ENCODE data around the gene GALNTL6.

The GALNTL6 gene

GRCh38 chr4:172997856-172998255 lies 1184.7 kb downstream of the GALNTL6 start:
- DNase-seq (ENCODE audit: low read depth), result no peak
- TF ChIP-seq, protein P1, sequence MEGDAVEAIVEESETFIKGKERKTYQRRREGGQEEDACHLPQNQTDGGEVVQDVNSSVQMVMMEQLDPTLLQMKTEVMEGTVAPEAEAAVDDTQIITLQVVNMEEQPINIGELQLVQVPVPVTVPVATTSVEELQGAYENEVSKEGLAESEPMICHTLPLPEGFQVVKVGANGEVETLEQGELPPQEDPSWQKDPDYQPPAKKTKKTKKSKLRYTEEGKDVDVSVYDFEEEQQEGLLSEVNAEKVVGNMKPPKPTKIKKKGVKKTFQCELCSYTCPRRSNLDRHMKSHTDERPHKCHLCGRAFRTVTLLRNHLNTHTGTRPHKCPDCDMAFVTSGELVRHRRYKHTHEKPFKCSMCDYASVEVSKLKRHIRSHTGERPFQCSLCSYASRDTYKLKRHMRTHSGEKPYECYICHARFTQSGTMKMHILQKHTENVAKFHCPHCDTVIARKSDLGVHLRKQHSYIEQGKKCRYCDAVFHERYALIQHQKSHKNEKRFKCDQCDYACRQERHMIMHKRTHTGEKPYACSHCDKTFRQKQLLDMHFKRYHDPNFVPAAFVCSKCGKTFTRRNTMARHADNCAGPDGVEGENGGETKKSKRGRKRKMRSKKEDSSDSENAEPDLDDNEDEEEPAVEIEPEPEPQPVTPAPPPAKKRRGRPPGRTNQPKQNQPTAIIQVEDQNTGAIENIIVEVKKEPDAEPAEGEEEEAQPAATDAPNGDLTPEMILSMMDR (IDR thresholded peaks at IDR 0.05; ENCODE audit: control insufficient read depth, insufficient read depth, low read depth, low read length, missing control alignments), result no peak
- no peak overlapping the region for H3K4me3 ChIP-seq (ENCODE audit: control insufficient read depth, low read depth, low read length)

- no peak overlapping the region for H3K4me3 ChIP-seq (ENCODE audit: control insufficient read depth, low read depth, low read length)
- no peak for DNase-seq (ENCODE audit: low read depth)
- TF ChIP-seq, protein P1 (IDR thresholded peaks at IDR 0.05; ENCODE audit: control insufficient read depth, insufficient read depth, low read depth, low read length, missing control alignments), result no peak
Observed at GRCh38 chr4:172998527-172999469, 1185.6 kb downstream of the GALNTL6 start.

GRCh38 chr4:173001571-173001970 lies 1188.4 kb downstream of the GALNTL6 start:
- TF ChIP-seq, protein P1 (IDR thresholded peaks at IDR 0.05; ENCODE audit: control insufficient read depth, insufficient read depth, low read depth, low read length, missing control alignments), result no peak
- H3K4me3 ChIP-seq (ENCODE audit: control insufficient read depth, low read depth, low read length), result no peak overlapping the region
- no peak for DNase-seq (ENCODE audit: low read depth)

- H3K4me3 ChIP-seq (ENCODE audit: control insufficient read depth, low read depth, low read length), result no peak overlapping the region
- DNase-seq (ENCODE audit: low read depth), result no peak
- TF ChIP-seq, protein P1 (IDR thresholded peaks at IDR 0.05; ENCODE audit: control insufficient read depth, insufficient read depth, low read depth, low read length, missing control alignments), result no peak
Observed at GRCh38 chr4:173002830-173003561, 1189.8 kb downstream of the GALNTL6 start.

- TF ChIP-seq, protein P1 (IDR thresholded peaks at IDR 0.05; ENCODE audit: control insufficient read depth, insufficient read depth, low read depth, low read length, missing control alignments), result no peak
- H3K4me3 ChIP-seq (ENCODE audit: control insufficient read depth, low read depth, low read length), result no peak overlapping the region
- DNase-seq (ENCODE audit: low read depth), result no peak
Observed at GRCh38 chr4:173005912-173006633, 1192.9 kb downstream of the GALNTL6 start.

DNA sequence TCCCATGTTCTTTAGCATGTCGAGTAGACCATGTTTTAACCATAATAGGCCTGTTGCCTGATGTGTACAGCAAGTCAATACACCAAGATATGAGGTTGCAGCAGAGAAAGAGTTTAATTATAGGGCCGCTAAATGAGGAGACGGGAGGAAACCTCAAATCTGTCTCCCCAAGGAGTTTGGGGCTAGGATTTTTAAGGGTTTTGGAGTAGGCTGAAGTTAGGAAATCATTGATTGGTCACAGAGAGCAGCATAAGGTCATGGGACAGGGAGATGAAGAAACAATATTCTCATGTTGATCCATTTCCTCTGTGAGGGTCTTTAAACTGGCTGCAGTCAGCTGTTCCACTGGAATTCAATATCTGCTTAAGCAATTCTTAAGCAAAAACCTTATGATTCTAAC lies 1195.2 kb downstream of the GALNTL6 start:
- TF ChIP-seq, protein P1 (IDR thresholded peaks at IDR 0.05; ENCODE audit: control insufficient read depth, insufficient read depth, low read depth, low read length, missing control alignments), result no peak

More for the DNA sequence above, 1195.2 kb downstream of the GALNTL6 start:
- no peak overlapping the region for H3K4me3 ChIP-seq (ENCODE audit: control insufficient read depth, low read depth, low read length)
- no peak for DNase-seq (ENCODE audit: low read depth)
